UCSD-AML1 (cell line): ENCODE results near the gene TUBA8.
"Not testable (repeated sequence)": the region's sequence is repeated elsewhere in the genome, so short reads cannot be mapped to it uniquely, and the experiment has no call there.

Experiments
- DNase-seq: peaks from one replicate; lab custom pipeline; 2025; ENCODE audit not compliant: unreplicated experiment; lab: John Stamatoyannopoulos, UW

Gene TUBA8

DNA sequence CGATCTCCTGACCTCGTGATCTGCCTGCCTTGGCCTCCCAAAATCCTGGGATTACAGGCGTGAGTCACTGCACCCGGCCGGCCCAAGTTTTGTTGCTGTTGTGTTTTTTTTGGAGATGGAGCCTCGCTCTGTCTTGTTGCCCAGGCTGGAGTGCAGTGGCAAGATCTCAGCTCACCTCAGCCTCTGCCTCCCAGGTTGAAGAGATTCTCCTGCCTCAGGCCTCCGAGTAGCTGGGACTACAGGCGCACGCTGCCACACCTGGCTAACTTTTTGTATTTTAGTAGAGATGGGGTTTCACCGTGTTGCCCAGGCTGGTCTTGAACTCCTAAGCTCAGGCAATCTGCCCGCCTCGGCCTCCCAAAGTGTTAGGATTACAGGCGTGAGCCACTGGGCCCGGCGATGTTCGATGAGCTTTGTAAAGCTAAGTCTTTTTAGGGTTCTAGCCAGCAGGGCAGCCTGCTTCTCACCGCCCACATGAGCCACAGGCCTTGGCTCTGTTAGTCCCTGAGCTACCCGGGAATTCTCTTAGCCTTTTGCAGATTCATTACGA lies 12.9 kb downstream of the TUBA8 start:
- DNase-seq: not testable (repeated sequence)

DNA sequence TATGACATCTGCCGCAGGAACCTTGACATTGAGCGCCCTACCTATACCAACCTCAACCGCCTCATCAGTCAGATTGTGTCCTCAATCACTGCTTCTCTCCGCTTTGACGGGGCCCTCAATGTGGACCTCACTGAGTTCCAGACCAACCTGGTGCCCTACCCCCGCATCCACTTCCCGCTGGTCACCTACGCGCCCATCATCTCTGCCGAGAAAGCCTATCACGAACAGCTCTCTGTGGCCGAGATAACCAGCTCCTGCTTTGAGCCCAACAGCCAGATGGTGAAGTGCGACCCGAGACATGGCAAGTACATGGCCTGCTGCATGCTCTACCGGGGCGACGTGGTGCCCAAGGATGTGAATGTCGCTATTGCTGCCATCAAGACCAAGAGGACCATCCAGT lies 16.0 kb downstream of the TUBA8 start:
- DNase-seq: no peak

DNA sequence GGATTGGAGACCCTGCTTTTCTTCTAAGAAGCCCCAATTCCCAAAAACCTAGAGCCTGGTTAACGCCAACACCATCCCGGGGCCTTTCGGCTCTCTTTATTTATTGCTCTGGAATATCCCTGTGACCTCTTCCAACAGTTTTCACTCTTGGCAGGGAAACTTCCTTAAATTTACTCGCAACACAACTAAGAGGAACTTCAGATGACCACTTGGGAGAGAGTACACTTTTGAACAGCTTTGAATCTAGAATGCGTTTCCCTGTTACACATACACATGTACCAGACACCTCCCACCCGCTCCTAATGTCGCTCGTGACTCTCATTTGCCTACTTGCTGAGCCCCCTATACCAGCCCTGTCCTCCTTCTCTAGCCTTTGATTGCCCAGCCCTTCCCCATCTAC lies 19.4 kb downstream of the TUBA8 start:
- DNase-seq: no peak

DNA sequence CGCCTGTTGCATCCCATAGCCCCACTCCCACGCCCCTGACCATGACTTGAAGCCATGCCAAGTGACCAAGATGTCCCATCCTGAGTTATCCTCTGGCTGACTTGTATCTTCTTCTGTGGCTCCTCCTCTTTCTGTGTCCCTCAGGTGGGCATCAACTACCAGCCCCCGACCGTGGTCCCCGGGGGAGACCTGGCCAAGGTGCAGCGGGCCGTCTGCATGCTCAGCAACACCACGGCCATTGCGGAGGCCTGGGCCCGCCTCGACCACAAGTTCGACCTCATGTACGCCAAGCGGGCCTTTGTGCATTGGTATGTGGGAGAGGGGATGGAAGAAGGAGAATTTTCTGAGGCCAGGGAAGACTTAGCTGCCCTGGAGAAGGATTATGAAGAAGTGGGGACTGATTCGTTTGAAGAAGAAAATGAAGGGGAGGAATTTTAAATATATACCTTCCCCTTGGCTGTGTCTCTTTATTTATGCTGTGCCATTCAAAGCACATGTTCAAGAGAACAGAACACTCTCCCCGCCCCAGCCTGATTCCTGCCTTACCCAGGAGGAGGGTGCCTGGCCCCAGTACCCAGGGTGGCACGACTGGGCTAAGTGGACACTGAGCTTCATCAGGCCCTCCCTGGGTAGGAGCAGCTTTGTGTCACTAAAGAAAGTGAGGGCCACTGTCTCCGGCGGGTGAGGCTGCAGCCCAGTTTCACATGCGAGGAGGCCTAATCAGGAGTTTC lies 20.3 kb downstream of the TUBA8 start:
- DNase-seq: no peak

DNA sequence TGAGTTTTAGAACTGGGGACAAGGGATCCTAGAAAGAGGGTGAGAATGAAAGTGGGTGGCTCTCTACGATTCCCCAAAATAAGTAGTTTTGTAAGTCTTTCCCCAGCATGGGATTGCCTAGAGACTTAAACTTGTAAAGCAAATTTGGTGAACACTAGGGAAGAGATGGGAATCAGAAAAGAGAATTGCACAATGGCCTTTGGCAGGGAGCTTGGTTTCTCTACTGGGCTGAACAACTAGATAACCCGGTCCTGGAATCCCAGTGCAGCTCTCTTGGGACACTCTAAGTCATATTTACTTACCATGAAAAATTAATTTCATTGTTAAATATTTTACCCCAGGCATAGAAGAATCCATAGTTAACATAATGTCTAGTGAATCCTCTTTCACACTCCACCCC lies 22.8 kb downstream of the TUBA8 start:
- DNase-seq: no peak

DNA sequence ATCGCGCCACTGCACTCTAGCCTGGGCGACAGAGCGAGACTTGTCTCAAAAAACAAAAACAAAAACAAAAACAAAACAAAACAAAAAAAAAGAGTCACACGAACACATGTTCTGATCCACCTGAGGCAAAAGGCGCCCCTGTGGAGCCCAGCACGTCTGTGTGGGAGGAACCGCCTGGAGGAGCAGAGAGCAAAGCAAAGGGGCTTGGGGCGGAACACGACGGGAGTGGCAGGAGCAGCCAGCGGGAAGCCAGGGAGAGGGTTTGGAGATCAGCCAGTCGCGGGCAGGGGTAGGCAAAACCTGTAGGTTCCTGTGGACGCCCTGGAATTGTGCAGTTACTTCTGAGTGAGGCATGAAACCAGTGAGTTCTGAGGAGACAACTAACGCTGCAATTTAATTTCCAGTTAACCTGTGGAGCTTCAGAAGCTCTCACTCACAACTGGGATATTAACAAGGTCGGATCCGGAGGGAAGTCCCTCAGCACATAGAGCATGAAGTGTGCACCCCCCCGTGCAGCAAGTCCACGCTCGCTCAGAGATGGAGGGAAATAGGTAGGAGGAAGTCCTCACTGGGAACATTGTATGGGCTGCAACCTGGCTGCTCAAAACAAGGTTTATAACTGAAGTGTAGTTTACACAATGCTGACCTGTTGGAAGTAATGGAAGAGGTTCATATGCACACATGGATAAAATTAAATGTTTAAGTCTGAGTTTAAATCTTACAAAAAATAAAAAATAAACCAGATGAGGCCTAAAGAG lies 26.1 kb downstream of the TUBA8 start:
- DNase-seq: no peak

DNA sequence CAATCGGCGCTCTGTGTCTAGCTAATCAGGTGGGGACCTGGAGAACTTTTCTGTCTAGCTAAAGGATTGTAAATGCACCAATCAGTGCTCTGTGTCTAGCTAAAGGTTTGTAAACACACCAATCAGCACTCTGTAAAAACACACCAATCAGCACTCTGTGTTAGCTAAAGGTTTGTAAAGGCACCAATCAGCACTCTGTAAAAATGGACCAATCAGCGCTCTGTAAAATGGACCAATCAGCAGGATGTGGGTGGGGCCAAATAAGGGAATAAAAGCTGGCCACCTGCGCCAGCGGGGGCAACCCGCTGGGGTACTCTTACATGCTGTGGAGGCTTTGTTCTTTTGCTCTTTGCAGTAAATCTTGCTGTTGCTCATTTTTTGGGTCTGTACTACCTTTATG lies 30.4 kb downstream of the TUBA8 start:
- DNase-seq: not testable (repeated sequence)

DNA sequence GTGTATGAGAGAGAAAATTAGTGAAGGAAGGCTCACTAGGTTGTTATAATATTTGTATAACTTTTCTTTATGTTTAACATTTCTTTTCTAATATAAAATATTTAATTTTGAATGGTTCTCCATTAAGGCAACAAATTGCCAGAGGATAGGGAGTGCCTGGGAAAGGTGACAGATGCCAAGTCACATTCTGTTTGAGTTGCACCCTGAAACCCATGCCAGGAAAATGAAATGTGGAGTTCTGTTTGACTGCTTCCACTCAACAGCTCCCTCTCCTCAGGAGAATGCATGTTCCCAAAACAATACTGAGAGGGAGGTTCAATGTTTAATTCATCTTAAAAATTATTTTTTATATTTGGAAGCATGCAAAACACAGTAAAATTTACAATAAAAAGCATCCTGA lies 33.5 kb downstream of the TUBA8 start:
- no peak for DNase-seq

DNA sequence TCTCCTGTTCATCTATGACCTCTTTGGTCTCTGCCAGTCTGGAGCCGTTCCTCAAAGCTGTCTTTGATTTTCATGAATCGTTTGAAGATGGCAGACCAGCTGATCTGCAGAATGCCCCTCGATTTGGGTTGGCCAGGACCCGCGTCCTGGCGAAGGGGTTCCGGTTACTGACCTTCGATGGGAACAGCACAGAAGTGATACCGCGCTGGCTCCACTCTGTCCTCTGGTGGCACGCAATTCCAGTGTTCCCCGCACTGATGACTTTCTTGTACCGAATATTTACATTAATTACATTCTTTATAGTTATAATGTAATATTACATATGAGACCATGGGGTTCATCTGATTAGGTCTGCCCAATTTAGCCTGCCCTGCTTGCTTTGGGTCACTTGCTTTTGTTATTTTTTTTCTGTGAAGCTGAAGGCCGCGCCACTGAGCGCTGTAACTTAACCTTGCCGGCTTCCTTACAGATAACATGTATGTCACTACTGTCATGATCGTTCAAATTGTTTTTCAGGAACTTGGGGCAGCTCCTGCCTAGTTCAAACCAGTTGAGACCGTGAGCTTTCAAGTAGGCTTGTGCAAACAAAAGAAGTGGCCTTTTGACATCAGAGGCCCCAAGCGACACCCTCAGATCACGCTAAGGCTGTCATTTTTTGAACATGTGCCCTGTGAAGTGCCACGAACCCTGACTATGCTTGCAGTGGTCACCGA lies 35.2 kb downstream of the TUBA8 start:
- no peak for DNase-seq

DNA sequence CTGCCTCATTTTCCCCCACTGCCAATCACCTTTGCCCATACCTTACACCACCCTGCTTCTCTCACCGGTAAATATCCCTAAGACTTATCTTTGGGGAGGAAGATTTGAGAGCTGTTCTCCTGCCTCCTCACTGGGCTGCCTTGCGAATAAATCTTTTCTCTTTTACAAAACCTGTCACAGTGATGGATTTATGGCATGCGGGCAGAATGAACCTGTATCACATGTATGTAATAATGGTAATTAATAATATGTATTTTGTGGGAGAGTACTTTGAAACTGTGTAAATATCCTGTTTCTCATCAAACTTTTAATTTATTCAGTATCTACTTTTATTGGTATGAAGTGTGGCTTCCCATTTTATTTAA lies 35.8 kb downstream of the TUBA8 start:
- DNase-seq: no peak

DNA sequence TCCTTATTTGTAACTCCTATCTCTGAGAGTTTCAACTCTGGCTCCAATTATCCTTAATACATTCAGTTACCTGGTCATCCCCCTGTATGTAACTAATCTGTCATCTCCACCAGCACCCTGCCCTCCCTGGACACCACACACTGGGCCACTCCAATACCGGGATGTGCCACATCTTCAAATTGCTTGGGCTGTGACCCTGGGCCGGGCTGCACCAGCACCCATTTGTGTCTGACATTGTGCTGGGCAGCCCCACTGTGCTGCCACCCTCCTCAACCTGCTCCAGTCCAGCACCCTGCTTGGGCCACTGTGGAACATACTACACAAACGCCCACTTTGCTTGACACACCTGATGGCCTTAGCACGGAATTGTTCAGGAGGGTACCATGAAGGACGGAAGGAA lies 37.2 kb downstream of the TUBA8 start:
- DNase-seq: no peak

DNA sequence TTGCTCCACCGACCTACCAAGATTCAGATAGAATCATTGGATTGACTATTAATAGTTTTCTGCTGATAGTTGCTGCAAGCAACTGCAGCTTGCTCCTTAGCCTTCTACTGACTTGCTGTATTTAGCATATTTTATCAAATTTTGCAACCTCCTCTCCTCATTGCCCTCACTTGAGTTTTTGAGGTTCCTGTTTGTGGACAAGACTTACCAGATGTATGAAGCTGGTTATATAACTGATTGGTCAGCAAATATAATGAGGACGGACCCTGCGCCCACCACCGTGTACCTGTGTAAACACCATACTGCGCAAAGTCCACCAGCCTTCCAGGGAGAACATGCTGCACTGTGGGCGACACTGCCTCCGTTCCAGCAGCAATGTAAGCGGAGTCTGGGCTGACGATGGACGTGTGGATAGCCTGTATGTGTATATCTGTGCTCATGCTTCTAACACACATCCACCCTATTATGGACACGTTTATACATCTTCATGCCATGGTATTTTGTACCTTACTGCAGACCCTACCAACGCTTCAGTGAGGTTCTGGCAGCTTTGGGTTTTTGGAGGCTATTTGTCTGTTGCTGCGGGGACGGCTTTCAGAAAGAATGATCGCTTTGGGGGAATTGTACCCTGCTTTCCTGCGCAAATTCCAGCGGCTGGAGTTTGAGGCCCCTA lies 37.8 kb downstream of the TUBA8 start:
- no peak for DNase-seq

DNA sequence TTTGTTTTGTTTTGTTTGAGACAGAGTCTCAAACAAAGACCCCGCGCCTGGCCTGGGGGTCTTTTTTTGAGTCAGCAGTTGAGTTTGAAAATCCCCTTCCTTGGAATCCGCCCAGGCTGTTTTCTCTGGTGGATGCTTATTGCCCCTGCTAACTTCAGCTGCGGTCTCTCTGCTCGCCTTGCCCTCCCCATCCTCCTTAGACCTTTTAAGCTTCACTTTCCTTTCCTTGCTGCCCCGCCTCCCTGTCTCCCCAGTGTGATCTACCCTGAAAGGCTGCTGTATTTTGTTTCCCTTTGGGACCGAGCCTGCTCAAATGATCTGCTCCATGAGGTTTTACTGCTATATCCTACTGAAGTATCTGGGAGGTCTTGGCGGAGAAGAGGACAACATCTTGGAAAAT lies 41.9 kb downstream of the TUBA8 start:
- DNase-seq: no peak

DNA sequence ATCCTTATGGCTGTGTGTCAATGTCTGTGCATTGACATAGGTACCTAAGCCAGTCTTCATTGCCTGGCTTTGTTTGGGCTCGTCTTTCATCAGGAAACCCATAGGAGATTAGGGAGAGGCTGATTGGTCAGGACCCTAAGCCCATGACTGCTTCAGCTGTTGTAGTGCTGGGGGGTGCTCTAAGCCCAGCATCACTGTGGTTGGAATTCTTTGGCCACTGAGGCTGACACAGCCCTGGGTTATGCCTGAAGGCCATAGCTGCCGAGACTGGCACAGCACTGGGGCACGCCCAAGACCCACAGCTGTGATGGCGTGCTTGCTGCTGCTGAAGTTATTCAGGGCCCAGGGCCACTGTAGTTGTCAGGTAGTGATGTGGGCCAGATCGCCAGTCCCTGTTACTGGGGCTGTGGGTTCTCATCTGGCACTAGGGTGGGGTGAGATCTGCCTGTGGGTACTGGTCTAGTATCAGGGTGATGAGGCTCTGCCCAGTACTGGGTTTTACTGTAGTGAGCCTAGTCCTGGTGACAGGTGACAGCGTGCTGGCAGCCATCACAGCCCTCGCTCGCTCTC lies 44.3 kb downstream of the TUBA8 start:
- no peak for DNase-seq

DNA sequence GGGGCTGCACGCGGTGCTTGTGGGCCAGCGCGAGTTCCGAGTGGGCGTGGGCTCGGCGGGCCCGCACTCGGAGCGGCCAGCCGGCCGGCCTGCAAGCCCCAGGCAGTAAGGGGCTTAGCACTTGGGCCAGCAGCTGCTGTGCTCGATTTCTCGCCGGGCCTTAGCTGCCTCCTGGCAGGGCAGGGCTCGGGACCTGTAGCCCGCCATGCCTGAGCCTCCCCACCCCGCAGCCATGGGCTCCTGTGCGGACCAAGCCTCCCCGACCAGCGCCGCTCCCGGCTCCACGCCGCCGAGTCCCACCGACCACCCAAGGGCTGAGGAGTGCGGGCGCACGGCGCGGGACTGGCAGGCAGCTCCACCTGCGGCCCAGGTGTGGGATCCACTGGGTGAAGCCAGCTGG lies 44.9 kb downstream of the TUBA8 start:
- DNase-seq: not testable (repeated sequence)

DNA sequence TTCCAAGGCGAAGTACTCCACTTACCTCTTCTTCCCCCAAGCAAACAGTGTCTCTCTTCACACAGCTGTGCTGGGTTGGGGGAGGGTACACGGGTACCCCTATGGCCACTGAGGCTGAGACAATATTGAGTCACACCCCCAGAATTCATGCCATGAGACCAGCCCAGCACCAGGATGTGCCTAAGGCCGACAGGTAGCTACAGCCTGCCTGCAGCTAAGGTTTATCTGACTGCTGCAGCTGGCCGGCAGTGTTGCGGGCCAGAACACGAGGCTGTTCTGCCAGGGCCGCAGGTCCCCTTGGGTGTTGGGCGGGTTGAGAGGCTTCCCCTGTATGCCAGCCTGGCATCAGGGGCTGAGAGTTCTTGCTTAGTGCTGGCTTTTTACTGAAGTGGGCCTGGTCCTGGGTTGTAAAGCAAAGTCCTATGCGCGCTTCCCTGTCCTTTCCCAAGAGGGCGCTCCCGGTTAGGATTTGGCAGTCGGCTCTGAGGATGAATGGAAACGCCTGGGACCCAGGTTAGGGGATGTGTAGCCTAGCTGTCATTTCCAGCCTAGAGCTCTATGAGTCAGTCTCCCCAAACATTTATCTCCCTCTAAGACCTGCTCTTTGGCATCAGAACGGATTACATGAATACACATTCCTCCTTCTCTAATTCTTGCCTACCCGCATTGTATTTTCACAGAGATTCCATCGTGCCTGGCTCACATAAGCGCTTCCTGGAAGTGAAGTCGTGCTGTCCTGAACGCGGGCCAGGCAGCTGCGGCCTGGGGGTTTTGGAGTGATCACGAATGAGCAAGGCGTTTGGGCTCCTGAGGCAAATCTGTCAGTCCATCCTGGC lies 46.5 kb downstream of the TUBA8 start:
- DNase-seq: peak; percentile 48

DNA sequence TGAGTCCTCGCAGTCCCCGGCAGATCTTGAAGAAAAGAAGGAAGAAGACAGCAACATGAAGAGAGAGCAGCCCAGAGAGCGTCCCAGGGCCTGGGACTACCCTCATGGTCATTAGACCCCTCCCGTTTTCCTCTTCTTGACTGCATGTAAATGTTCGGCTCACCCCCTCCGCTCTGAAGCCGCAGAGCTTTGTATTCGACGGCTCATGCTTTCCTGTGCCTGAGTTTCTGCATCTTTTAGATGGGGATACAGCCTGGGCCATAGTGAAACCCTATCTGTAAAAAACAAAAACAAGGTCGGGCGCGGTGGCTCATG lies 47.1 kb downstream of the TUBA8 start:
- no peak for DNase-seq

DNA sequence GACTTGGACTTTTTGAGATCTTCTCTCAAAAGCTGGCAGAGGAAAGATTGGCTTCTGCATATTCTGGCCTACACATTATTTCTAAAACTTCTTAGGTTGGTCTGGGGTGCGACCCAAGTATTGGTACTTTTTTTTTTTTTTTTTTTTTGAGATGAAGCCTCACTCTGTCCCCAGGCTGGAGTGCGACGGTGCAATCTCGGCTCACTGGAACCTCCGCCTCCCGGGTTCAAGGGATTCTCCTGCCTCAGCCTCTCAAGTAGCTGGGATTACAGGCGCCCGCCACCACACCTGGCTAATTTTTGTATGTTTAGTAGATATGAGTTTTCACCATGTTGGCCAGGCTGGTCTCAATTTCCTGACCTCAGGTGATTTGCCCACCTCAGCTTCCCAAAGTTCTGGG lies 50.0 kb downstream of the TUBA8 start:
- DNase-seq: not testable (repeated sequence)

DNA sequence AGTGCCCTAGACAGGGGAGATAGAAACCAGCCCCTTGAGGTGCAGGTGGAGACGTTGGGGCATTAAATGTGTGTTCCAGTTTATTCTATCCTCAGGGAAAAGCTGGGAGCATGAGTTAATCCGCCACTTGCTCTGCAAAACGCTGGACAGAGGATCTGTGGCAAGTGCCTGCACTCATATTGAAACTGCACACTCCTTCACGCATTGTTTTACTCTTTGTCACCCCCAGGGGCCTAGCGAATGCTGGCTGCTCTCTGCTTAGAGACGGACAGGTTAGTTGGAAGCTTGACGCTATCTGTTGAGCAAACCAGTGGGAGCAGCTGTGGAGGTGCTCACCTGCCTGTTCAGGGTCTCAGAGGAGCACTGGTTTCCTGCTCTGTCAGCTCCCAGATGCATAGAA lies 53.2 kb downstream of the TUBA8 start:
- DNase-seq: not testable (repeated sequence)

DNA sequence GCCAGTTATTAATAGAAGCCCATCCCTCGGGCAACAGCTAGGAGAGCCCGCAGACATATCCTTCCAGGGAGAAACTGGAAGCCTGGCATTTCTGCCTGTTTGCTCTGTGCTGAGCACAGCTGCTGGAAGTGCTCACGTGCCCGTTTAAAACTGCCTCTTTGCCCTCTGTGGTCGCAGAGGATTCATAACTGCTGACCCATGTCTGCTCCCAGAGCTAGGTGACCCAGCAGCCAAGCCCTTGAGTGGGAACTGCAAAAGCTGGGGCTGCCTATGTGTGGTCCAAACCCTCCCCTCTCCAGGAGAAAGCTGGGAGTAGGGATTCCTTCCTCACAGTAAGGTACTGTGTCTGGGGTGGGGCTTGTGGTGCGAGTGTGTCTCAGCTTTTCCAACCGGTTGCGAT lies 54.0 kb downstream of the TUBA8 start:
- DNase-seq: not testable (repeated sequence)
